HEK293 (cell line): ENCODE results near the gene TNFAIP1.

ENCODE experiments used
- CTCF ChIA-PET: fragments of 350-600 bp; formaldehyde crosslinking; extraction: SDS; loops from one replicate; lab custom pipeline; 2021; ENCODE audit warnings: antibody characterized with exemption; lab: Yijun Ruan, JAX
- POLR2A ChIA-PET: fragments of 300-600 bp; formaldehyde crosslinking; extraction: SDS; loops from one replicate; lab custom pipeline; 2020; ENCODE audit warnings: antibody characterized with exemption, inconsistent platforms; lab: Yijun Ruan, JAX
- H3K27ac ChIP-seq: fragments of 200-500 bp; sonication (Bioruptor generic); 2 replicates; pipeline ENCODE4 v1.5.1; 2014; ENCODE audit warnings: low read depth, low read length, control low read depth, inconsistent platforms; ENCODE audit errors: extremely low read depth
- H3K36me3 ChIP-seq, 2 experiments: fragments of 200-500 bp in 1 of 2; sonication (Bioruptor generic) in 1 of 2; 1 replicate in 1 of 2; 2 replicates in 1 of 2; pipeline ENCODE4 v1.5.1; 2014 to 2017; ENCODE audit warnings: inconsistent platforms in 2 of 2, low read length in 2 of 2; ENCODE audit not compliant: control insufficient read depth in 2 of 2, insufficient read depth in 1 of 2
- H3K4me1 ChIP-seq: fragments of 200-500 bp; sonication (Bioruptor generic); 2 replicates; pipeline ENCODE4 v1.5.1; 2014; ENCODE audit warnings: mild to moderate bottlenecking, low read length, inconsistent platforms; ENCODE audit not compliant: control insufficient read depth, insufficient read depth
- H3K4me3 ChIP-seq: 2 replicates; pipeline ENCODE4 v1.5.1; 2011; ENCODE audit warnings: low read depth, mild to moderate bottlenecking, control low read depth, low read length, moderate library complexity
- H3K9me3 ChIP-seq: fragments of 200-500 bp; sonication (Bioruptor generic); 2 replicates; pipeline ENCODE4 v1.5.1; 2014; ENCODE audit warnings: low read depth, low read length, inconsistent platforms; ENCODE audit not compliant: control insufficient read depth, insufficient read depth
- GLI4 ChIP-seq: fragments of 450-650 bp; formaldehyde crosslinking; IDR thresholded peaks from 2 replicates; pipeline ENCODE4 v1.5.1; 2016; ENCODE audit warnings: missing biosample characterization, missing genetic modification characterization
- HOXC10 ChIP-seq: sonication (generic); formaldehyde crosslinking; IDR thresholded peaks from 2 replicates; pipeline ENCODE4 v1.8.1; 2023; ENCODE audit warnings: mild to moderate bottlenecking, missing genetic modification reagents
- KLF10 ChIP-seq: fragments of 450-650 bp; IDR thresholded peaks from 2 replicates; pipeline ENCODE4 v1.5.1; 2018; ENCODE audit warnings: missing biosample characterization, mild to moderate bottlenecking, missing genetic modification characterization
- KLF16 ChIP-seq: fragments of 450-650 bp; formaldehyde crosslinking; IDR thresholded peaks from 2 replicates; pipeline ENCODE4 v1.5.1; 2017; ENCODE audit warnings: missing biosample characterization, missing genetic modification characterization
- PRDM1 ChIP-seq: fragments of 450-650 bp; formaldehyde crosslinking; IDR thresholded peaks from 2 replicates; pipeline ENCODE4; 2016; ENCODE audit warnings: missing biosample characterization, missing genetic modification characterization
- SCRT2 ChIP-seq: fragments of 450-650 bp; formaldehyde crosslinking; IDR thresholded peaks from 2 replicates; pipeline ENCODE4 v1.5.1; 2016; ENCODE audit warnings: missing biosample characterization, missing genetic modification characterization
- SP2 ChIP-seq: fragments of 450-650 bp; formaldehyde crosslinking; IDR thresholded peaks from 2 replicates; pipeline ENCODE4 v1.5.1; 2016; ENCODE audit warnings: missing biosample characterization, missing genetic modification characterization
- TCF7L2 ChIP-seq: IDR thresholded peaks from 2 replicates; pipeline ENCODE4 v1.6.1; 2011; ENCODE audit warnings: low read depth, mild to moderate bottlenecking, inconsistent platforms, low read length, moderate library complexity, borderline replicate concordance
- ZNF10 ChIP-seq: fragments of 450-650 bp; formaldehyde crosslinking; IDR thresholded peaks from 2 replicates; pipeline ENCODE4 v1.5.1; 2017; ENCODE audit warnings: missing biosample characterization, missing genetic modification characterization
- ZNF132 ChIP-seq: fragments of 450-650 bp; formaldehyde crosslinking; IDR thresholded peaks from 2 replicates; pipeline ENCODE4 v1.5.1; 2017; ENCODE audit warnings: missing biosample characterization, missing genetic modification characterization, borderline replicate concordance
- ZNF221 ChIP-seq: fragments of 450-650 bp; formaldehyde crosslinking; IDR thresholded peaks from 2 replicates; pipeline ENCODE4 v1.5.1; 2017; ENCODE audit warnings: missing biosample characterization, missing genetic modification characterization, borderline replicate concordance
- ZNF223 ChIP-seq: fragments of 450-650 bp; formaldehyde crosslinking; IDR thresholded peaks from 2 replicates; pipeline ENCODE4 v1.5.1; 2016; ENCODE audit warnings: missing biosample characterization, missing genetic modification characterization
- ZNF266 ChIP-seq: fragments of 450-650 bp; formaldehyde crosslinking; IDR thresholded peaks from 2 replicates; pipeline ENCODE4 v1.5.1; 2016; ENCODE audit warnings: missing biosample characterization, missing genetic modification characterization, low read depth
- ZNF350 ChIP-seq: fragments of 450-650 bp; formaldehyde crosslinking; IDR thresholded peaks from 2 replicates; pipeline ENCODE4 v1.5.0; 2017; ENCODE audit warnings: missing biosample characterization, mild to moderate bottlenecking, missing genetic modification characterization
- ZNF354C ChIP-seq: fragments of 450-650 bp; formaldehyde crosslinking; IDR thresholded peaks from 2 replicates; pipeline ENCODE4 v1.5.1; 2016; ENCODE audit warnings: missing biosample characterization, missing genetic modification characterization, low read depth, borderline replicate concordance
- ZNF48 ChIP-seq: fragments of 450-650 bp; formaldehyde crosslinking; IDR thresholded peaks from 2 replicates; pipeline ENCODE4 v1.5.1; 2016; ENCODE audit warnings: missing biosample characterization, missing genetic modification characterization
- ZNF521 ChIP-seq: fragments of 450-650 bp; formaldehyde crosslinking; IDR thresholded peaks from 2 replicates; pipeline ENCODE4 v1.5.1; 2017; ENCODE audit warnings: missing biosample characterization, mild to moderate bottlenecking, missing genetic modification characterization
- ZNF571 ChIP-seq: fragments of 450-650 bp; formaldehyde crosslinking; IDR thresholded peaks from 2 replicates; pipeline ENCODE4 v1.5.0; 2017; ENCODE audit warnings: missing biosample characterization, missing genetic modification characterization
- ZNF623 ChIP-seq: fragments of 450-650 bp; formaldehyde crosslinking; IDR thresholded peaks from 2 replicates; pipeline ENCODE4 v1.5.1; 2016; ENCODE audit warnings: missing biosample characterization, missing genetic modification characterization
- ZNF654 ChIP-seq: fragments of 450-650 bp; formaldehyde crosslinking; IDR thresholded peaks from 2 replicates; pipeline ENCODE4 v1.5.1; 2016; ENCODE audit warnings: low read depth, missing biosample characterization, missing genetic modification characterization
- ZNF785 ChIP-seq: fragments of 450-650 bp; formaldehyde crosslinking; IDR thresholded peaks from 2 replicates; pipeline ENCODE4 v1.5.1; 2016; ENCODE audit warnings: missing biosample characterization, missing genetic modification characterization
- ZNF843 ChIP-seq: fragments of 450-650 bp; formaldehyde crosslinking; IDR thresholded peaks from 2 replicates; pipeline ENCODE4 v1.5.1; 2016; ENCODE audit warnings: missing biosample characterization, missing genetic modification characterization
- ZSCAN30 ChIP-seq: fragments of 450-650 bp; IDR thresholded peaks from 2 replicates; pipeline ENCODE4 v1.5.1; 2018; ENCODE audit warnings: missing biosample characterization, mild to moderate bottlenecking, missing genetic modification characterization, moderate library complexity
- TF ChIP-seq, protein P1 (sequence below): fragments of 450-650 bp; formaldehyde crosslinking; IDR thresholded peaks from 2 replicates; pipeline ENCODE4 v1.5.1; 2016; ENCODE audit warnings: missing biosample characterization, missing genetic modification characterization
- TF ChIP-seq, protein P2 (sequence below): fragments of 450-650 bp; IDR thresholded peaks from 2 replicates; pipeline ENCODE4 v1.5.1; 2018; ENCODE audit warnings: missing biosample characterization, missing genetic modification characterization
- TF ChIP-seq, protein P3 (sequence below): fragments of 450-650 bp; formaldehyde crosslinking; IDR thresholded peaks from 2 replicates; pipeline ENCODE4 v1.5.1; 2016; ENCODE audit warnings: missing biosample characterization, missing genetic modification characterization
- TF ChIP-seq, protein P4 (sequence below): fragments of 450-650 bp; formaldehyde crosslinking; optimal IDR thresholded peaks from 2 replicates; pipeline ENCODE3; 2016; ENCODE audit warnings: missing biosample characterization, mild to moderate bottlenecking, missing genetic modification characterization
- TF ChIP-seq, protein P5 (sequence below): fragments of 450-650 bp; formaldehyde crosslinking; IDR thresholded peaks from 2 replicates; pipeline ENCODE4 v1.5.1; 2017; ENCODE audit warnings: missing biosample characterization, missing genetic modification characterization

Gene TNFAIP1, protein sequence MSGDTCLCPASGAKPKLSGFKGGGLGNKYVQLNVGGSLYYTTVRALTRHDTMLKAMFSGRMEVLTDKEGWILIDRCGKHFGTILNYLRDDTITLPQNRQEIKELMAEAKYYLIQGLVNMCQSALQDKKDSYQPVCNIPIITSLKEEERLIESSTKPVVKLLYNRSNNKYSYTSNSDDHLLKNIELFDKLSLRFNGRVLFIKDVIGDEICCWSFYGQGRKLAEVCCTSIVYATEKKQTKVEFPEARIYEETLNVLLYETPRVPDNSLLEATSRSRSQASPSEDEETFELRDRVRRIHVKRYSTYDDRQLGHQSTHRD

DNA sequence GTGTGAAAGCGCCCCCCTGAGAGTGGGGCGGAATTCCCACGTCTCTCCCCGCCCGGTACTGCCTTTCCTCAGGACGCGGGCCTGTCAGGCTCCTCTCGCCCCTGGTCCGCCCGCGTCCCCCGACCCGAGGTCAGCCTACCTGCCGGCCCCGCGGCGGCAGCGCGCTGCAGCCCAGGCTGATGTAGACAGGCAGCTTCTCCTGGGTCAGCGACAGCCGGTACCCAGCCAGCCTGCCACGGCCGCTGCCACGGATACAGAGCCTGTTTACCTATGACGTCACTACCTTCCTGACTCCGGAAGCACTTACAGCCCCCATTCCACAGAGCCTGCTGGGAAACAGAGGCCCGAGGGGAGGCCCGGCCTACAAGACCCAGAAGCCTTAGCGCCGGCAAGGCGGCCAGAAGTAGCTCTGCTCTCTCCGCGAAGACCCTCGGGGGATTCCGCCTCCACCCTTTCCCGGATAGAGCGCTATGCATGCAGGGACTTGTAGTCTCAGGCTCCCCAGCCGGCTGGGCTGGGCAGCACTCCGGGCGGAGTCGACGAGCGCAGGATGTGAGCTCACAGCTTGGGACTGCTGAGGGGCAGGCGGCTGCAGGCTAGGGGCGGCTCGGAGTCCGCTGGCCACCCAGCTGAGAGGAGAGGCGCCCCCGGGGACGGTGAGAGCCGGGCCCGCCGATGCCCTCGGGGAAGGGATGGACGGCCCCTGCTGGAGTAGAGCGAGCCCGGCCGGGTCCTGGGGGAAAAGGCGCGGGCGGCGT lies at the start of gene TNFAIP1, which contains the start of gene IFT20:
TNFAIP1 (plus strand) TSS at position 561 of the 758 bp plus-strand sequence. CDS start 3,761 bp downstream, outside the sequence.
IFT20 (minus strand) TSS at position 272 of the 758 bp plus-strand sequence. CDS start 3,487 bp downstream, outside the sequence.
- peaks cover 14% of the 10 kb centered on the region for H3K4me1 ChIP-seq
- ChIA-PET CTCF (interaction anchor here (0.5 to 2.3 kb wide), 14 partner anchors 9 to 690 kb away, joined by 3 to 15 read pairs (median 4); partner anchors contain the start of gene POLDIP2), POLR2A (interaction anchor here (0.5 to 3.1 kb wide), 40 partner anchors 10 to 616 kb away, joined by 3 to 122 read pairs (median 4); partner anchors contain the start of genes ALDOC, LYRM9, NLK and PHF12)
- H3K9me3 ChIP-seq: no peaks in the 10 kb centered on the region
- H3K36me3 ChIP-seq: peaks cover 0 to 33% of the 10 kb centered on the region in 2 experiments; a peak in 1 of 3 replicates
- H3K4me3 ChIP-seq: peak within 1 kb of the TSS; percentile 87
- H3K27ac ChIP-seq: peak within 1 kb of the TSS; percentile 62
- TF ChIP-seq ZNF350 (tag by site-specific recombination): no peak
- 0 out of 2 replicates have a peak, but pooled peaks have one; percentile 24 for TF ChIP-seq ZNF843 (tag by site-specific recombination)
- TF ChIP-seq, protein P1, sequence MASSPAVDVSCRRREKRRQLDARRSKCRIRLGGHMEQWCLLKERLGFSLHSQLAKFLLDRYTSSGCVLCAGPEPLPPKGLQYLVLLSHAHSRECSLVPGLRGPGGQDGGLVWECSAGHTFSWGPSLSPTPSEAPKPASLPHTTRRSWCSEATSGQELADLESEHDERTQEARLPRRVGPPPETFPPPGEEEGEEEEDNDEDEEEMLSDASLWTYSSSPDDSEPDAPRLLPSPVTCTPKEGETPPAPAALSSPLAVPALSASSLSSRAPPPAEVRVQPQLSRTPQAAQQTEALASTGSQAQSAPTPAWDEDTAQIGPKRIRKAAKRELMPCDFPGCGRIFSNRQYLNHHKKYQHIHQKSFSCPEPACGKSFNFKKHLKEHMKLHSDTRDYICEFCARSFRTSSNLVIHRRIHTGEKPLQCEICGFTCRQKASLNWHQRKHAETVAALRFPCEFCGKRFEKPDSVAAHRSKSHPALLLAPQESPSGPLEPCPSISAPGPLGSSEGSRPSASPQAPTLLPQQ (tag by site-specific recombination): peak; percentile 96
- peak; percentile 92 for TF ChIP-seq KLF16 (tag by site-specific recombination)
- TF ChIP-seq ZNF10 (tag by site-specific recombination): no peak
- TF ChIP-seq ZNF623 (tag by site-specific recombination): no peak
- no peak for TF ChIP-seq ZNF221 (tag by site-specific recombination)
- no peak for TF ChIP-seq ZNF266 (tag by site-specific recombination)
- no peak for TF ChIP-seq TCF7L2
- TF ChIP-seq ZNF132 (tag by site-specific recombination): no peak
- no peak for TF ChIP-seq SCRT2 (tag by site-specific recombination)
- TF ChIP-seq ZNF521: no peak
- TF ChIP-seq, protein P2, sequence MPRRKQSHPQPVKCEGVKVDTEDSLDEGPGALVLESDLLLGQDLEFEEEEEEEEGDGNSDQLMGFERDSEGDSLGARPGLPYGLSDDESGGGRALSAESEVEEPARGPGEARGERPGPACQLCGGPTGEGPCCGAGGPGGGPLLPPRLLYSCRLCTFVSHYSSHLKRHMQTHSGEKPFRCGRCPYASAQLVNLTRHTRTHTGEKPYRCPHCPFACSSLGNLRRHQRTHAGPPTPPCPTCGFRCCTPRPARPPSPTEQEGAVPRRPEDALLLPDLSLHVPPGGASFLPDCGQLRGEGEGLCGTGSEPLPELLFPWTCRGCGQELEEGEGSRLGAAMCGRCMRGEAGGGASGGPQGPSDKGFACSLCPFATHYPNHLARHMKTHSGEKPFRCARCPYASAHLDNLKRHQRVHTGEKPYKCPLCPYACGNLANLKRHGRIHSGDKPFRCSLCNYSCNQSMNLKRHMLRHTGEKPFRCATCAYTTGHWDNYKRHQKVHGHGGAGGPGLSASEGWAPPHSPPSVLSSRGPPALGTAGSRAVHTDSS: no peak
- TF ChIP-seq ZNF571 (tag by site-specific recombination): no peak
- no peak for TF ChIP-seq ZNF654 (tag by site-specific recombination)
- TF ChIP-seq, protein P3, sequence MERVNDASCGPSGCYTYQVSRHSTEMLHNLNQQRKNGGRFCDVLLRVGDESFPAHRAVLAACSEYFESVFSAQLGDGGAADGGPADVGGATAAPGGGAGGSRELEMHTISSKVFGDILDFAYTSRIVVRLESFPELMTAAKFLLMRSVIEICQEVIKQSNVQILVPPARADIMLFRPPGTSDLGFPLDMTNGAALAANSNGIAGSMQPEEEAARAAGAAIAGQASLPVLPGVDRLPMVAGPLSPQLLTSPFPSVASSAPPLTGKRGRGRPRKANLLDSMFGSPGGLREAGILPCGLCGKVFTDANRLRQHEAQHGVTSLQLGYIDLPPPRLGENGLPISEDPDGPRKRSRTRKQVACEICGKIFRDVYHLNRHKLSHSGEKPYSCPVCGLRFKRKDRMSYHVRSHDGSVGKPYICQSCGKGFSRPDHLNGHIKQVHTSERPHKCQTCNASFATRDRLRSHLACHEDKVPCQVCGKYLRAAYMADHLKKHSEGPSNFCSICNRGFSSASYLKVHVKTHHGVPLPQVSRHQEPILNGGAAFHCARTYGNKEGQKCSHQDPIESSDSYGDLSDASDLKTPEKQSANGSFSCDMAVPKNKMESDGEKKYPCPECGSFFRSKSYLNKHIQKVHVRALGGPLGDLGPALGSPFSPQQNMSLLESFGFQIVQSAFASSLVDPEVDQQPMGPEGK (tag by site-specific recombination): peak; percentile 65
- no peak; the same call in 1 of the 2 replicates for TF ChIP-seq ZNF223 (tag by site-specific recombination)
- TF ChIP-seq, protein P4, sequence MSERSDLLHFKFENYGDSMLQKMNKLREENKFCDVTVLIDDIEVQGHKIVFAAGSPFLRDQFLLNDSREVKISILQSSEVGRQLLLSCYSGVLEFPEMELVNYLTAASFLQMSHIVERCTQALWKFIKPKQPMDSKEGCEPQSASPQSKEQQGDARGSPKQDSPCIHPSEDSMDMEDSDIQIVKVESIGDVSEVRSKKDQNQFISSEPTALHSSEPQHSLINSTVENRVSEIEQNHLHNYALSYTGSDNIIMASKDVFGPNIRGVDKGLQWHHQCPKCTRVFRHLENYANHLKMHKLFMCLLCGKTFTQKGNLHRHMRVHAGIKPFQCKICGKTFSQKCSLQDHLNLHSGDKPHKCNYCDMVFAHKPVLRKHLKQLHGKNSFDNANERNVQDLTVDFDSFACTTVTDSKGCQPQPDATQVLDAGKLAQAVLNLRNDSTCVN (tag by site-specific recombination): peak; percentile 48
- TF ChIP-seq, protein P5, sequence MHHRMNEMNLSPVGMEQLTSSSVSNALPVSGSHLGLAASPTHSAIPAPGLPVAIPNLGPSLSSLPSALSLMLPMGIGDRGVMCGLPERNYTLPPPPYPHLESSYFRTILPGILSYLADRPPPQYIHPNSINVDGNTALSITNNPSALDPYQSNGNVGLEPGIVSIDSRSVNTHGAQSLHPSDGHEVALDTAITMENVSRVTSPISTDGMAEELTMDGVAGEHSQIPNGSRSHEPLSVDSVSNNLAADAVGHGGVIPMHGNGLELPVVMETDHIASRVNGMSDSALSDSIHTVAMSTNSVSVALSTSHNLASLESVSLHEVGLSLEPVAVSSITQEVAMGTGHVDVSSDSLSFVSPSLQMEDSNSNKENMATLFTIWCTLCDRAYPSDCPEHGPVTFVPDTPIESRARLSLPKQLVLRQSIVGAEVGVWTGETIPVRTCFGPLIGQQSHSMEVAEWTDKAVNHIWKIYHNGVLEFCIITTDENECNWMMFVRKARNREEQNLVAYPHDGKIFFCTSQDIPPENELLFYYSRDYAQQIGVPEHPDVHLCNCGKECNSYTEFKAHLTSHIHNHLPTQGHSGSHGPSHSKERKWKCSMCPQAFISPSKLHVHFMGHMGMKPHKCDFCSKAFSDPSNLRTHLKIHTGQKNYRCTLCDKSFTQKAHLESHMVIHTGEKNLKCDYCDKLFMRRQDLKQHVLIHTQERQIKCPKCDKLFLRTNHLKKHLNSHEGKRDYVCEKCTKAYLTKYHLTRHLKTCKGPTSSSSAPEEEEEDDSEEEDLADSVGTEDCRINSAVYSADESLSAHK (tag by site-specific recombination): no peak
- TF ChIP-seq ZNF48 (tag by site-specific recombination): no peak
- peak; percentile 87 for TF ChIP-seq SP2 (tag by site-specific recombination)
- no peak for TF ChIP-seq ZNF785 (tag by site-specific recombination)
- TF ChIP-seq HOXC10: no peak
- TF ChIP-seq KLF10 (tag by site-specific recombination): peak; percentile 63; the same call in 1 of the 2 replicates
- TF ChIP-seq ZSCAN30: peak; percentile 31; the same call in 1 of the 2 replicates
- TF ChIP-seq ZNF354C: no peak
- TF ChIP-seq GLI4 (tag by site-specific recombination): no peak
- peak; percentile 15; the same call in 1 of the 2 replicates for TF ChIP-seq PRDM1 (tag by site-specific recombination)
